Right lobe of liver (tissue), 6 donors: ENCODE data around the gene MICOS13. TPM values are rescaled to one million over a fixed set of nuclear protein-coding genes. Genes with fewer than 3 reads are reported as not detected.

Experiments used
- ATAC-seq, 4 donors: fragments of 200-7000 bp; cut with Tn5 transposase; one replicate each; pipeline ENCODE4 v1.9.1; 2020; ENCODE audit warnings: mild to moderate bottlenecking in 4 of 4, moderate library complexity in 4 of 4
- DNase-seq, 3 donors: peaks; one replicate each; pipeline ENCODE4 v3.0.0-alpha.2; 2020
- H3K27ac ChIP-seq, 3 donors: fragments of 200-600 bp; one replicate each; pipeline ENCODE4 v1.8.0; 2022
- H3K27me3 ChIP-seq, 2 donors: fragments of 200-600 bp; one replicate each; pipeline ENCODE4 v1.8.0; 2022
- H3K36me3 ChIP-seq, 4 donors: fragments of 200-600 bp; sonication (generic) in 1 of 4; one replicate each; pipeline versions ENCODE4 v1.5.1 to v1.8.0; 2017 to 2022; ENCODE audit warnings: control low read depth in 1 of 4
- H3K4me1 ChIP-seq, 4 donors: fragments of 200-600 bp; sonication (generic) in 1 of 4; one replicate each; pipeline versions ENCODE4 v1.5.1 to v1.8.0; 2017 to 2022; ENCODE audit warnings: control low read depth in 1 of 4
- H3K4me3 ChIP-seq, 3 donors: fragments of 200-600 bp; one replicate each; pipeline ENCODE4 v1.8.0; 2022
- H3K9me3 ChIP-seq, 4 donors: fragments of 200-600 bp; sonication (generic) in 1 of 4; one replicate each; pipeline versions ENCODE4 v1.5.1 to v1.8.0; 2017 to 2022; ENCODE audit warnings: control low read depth in 1 of 4
- POLR2A ChIP-seq: fragments of 450-650 bp; IDR thresholded peaks from one replicate; pipeline ENCODE4 v1.6.1; 2017; ENCODE audit warnings: antibody characterized with exemption, mild to moderate bottlenecking
- WGBS: methylation state at CpG from one replicate; pipeline ENCODE4 v1.1.6; 2018; ENCODE audit warnings: low coverage, low lambda C conversion rate; ENCODE audit not compliant: insufficient coverage; ENCODE audit errors: missing lambda C conversion rate; 5-methylcytosine and 5-hydroxymethylcytosine counted together
- intact Hi-C, 2 donors: fragments of 100-400 bp; cut with DNase I; formaldehyde crosslinking; loops; one replicate each; pipeline versions ENCODE4 v1.11.2 to v1.14.1; 2022
- total RNA-seq, 6 experiments: library from RNA; depleted of rRNA in 2 of 6; stranded (reverse); fragments of >200 nt in 2 of 6; fragmentation: NEBNext Ultra II Directional in 3 of 6; extraction: Animal tissue kit (Norgen Biotek cat#: 25700) in 3 of 6; gene quantifications; one replicate each; pipeline versions ENCODE4 v1.1.0 to v1.2.4, GENCODE V29; 2016 to 2023
- TF ChIP-seq, protein P1 (sequence below), 4 donors: fragments of 200-600 bp in 3 of 4; fragments of 450-650 bp in 1 of 4; IDR thresholded peaks; one replicate each; pipeline versions ENCODE4 v1.5.1 to v1.8.0; 2016 to 2022; ENCODE audit warnings: antibody characterized with exemption in 4 of 4, mild to moderate bottlenecking in 2 of 4
- donor health status: DM: no; HTN: yes; CAD: no.
- donor health status: DM: no; HTN: no; CAD: no.
- donor health status: DM: no; HTN: no; CAD: no.
- donor health status: DM: no; HTN: yes; CAD: no.
- donor health status: DM: no; HTN: yes; CAD: no.

MICOS13 gene
- total RNA-seq, 6 experiments from 2014 or later: 24.2 to 54.3 (median 33.7) TPM

- intact Hi-C loops: no loop called here
- WGBS: 0% methylated on average over 9 of the region's 59 CpGs
- Histone ChIP-seq H3K27me3 (no peaks in the 10 kb centered on the region), H3K4me3 (peak overlapping the region; percentile 56 to 70 (median 69)), H3K27ac (peak overlapping the region in 2 of 3 donors; percentile 46 to 51), H3K9me3 (no peaks in the 10 kb centered on the region), H3K36me3 (peaks cover 0 to 5% (median 0%) of the 10 kb centered on the region in 4 donors), H3K4me1 (peaks cover 0 to 7% (median under 1%) of the 10 kb centered on the region in 4 donors)
- TF ChIP-seq POLR2A: no peak
- TF ChIP-seq, protein P1, sequence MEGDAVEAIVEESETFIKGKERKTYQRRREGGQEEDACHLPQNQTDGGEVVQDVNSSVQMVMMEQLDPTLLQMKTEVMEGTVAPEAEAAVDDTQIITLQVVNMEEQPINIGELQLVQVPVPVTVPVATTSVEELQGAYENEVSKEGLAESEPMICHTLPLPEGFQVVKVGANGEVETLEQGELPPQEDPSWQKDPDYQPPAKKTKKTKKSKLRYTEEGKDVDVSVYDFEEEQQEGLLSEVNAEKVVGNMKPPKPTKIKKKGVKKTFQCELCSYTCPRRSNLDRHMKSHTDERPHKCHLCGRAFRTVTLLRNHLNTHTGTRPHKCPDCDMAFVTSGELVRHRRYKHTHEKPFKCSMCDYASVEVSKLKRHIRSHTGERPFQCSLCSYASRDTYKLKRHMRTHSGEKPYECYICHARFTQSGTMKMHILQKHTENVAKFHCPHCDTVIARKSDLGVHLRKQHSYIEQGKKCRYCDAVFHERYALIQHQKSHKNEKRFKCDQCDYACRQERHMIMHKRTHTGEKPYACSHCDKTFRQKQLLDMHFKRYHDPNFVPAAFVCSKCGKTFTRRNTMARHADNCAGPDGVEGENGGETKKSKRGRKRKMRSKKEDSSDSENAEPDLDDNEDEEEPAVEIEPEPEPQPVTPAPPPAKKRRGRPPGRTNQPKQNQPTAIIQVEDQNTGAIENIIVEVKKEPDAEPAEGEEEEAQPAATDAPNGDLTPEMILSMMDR (IDR thresholded peaks at IDR 0.05): peak; percentile 73 to 89 (median 80)
- DNase-seq: peak; percentile 99 to 100 (median 99)
- peak; percentile 74 to 88 (median 84) for ATAC-seq
These were observed 6.5 kb upstream of the MICOS13 start for GRCh38 chr19:5686647-5687359.

- Histone ChIP-seq H3K27me3 (no peaks in the 10 kb centered on the region), H3K27ac (peak overlapping the region in 1 of 3 donors; percentile 46), H3K4me3 (peak overlapping the region; percentile 56 to 70 (median 69)), H3K9me3 (no peaks in the 10 kb centered on the region), H3K4me1 (peaks cover 0 to 3% (median under 1%) of the 10 kb centered on the region in 4 donors), H3K36me3 (no peaks in the 10 kb centered on the region)
- WGBS: no CpG with 5 or more reads among the region's 16 CpGs
- no peak for DNase-seq
- ATAC-seq: no peak
- intact Hi-C loops: no loop called here
- TF ChIP-seq, protein P1 (IDR thresholded peaks at IDR 0.05): no peak
- no peak for TF ChIP-seq POLR2A
These were observed 6.0 kb upstream of the MICOS13 start for GRCh38 chr19:5686326-5686646.

GRCh38 chr19:5684694-5685430, 4.5 kb upstream of the MICOS13 start:
- 85% methylated on average over 7 of the region's 22 CpGs for WGBS
- no peaks in the 10 kb centered on the region for H3K9me3 ChIP-seq
- DNase-seq (peak in 1 of 3 donors; percentile 51), ATAC-seq (no peak)
- TF ChIP-seq POLR2A: no peak
- TF ChIP-seq, protein P1 (IDR thresholded peaks at IDR 0.05): no peak
- no peak overlapping the region for H3K27ac ChIP-seq
- H3K4me1 ChIP-seq: peaks cover 0 to 3% (median 0%) of the 10 kb centered on the region in 4 donors
- intact Hi-C loops: no loop called here
- H3K27me3 ChIP-seq: no peaks in the 10 kb centered on the region
- no peak overlapping the region for H3K4me3 ChIP-seq
- no peaks in the 10 kb centered on the region for H3K36me3 ChIP-seq

- intact Hi-C loops: no loop called here
- peaks cover 0 to 9% (median 0%) of the 10 kb centered on the region in 4 donors for H3K4me1 ChIP-seq
- no peaks in the 10 kb centered on the region for H3K36me3 ChIP-seq
- H3K4me3 ChIP-seq: no peak overlapping the region
- WGBS: 91% methylated on average over 8 of the region's 10 CpGs
- H3K9me3 ChIP-seq: no peaks in the 10 kb centered on the region
- ATAC-seq (no peak), DNase-seq (no peak)
- H3K27ac ChIP-seq: no peak overlapping the region
- TF ChIP-seq, protein P1 (IDR thresholded peaks at IDR 0.05): no peak
- TF ChIP-seq POLR2A: no peak
- no peaks in the 10 kb centered on the region for H3K27me3 ChIP-seq
These were observed 3.0 kb upstream of the MICOS13 start for GRCh38 chr19:5683177-5683886.
